ENCODE data around the gene ZNF174.

The ZNF174 gene

GRCh38 chr16:3444032-3444388, 43.0 kb downstream of the ZNF174 start:
- DNase-seq, result no peak

- DNase-seq, result no peak
These were observed 53.1 kb downstream of the ZNF174 start for GRCh38 chr16:3454093-3454492.

DNA sequence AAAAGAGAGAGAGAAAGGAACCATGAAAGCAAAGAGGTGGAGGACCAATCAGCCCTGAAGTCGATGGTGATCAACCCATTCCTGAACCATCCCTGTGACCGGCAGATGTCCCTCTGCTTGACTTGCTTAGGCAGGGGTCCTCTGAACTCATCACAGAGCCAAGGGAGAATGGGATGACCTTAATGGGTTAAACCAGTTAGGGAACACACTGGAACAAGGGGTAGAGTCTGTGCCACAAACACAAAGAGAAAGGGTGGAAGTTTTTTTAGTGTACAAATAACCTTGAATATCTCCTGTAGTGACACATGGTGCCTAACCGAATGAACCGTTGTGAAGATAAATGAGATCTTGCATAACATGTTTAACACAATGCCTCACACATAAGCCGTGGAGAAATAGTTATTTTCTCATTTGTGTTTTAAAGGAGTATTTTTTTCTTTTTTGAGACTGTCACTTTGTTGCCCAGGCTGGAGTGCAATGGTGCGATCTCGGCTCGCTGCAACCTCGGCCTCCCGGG, 53.7 kb downstream of the ZNF174 start:
- DNase-seq, result no peak

GRCh38 chr16:3457434-3458252, 56.6 kb downstream of the ZNF174 start:
- DNase-seq, result peak; percentile 83

DNA sequence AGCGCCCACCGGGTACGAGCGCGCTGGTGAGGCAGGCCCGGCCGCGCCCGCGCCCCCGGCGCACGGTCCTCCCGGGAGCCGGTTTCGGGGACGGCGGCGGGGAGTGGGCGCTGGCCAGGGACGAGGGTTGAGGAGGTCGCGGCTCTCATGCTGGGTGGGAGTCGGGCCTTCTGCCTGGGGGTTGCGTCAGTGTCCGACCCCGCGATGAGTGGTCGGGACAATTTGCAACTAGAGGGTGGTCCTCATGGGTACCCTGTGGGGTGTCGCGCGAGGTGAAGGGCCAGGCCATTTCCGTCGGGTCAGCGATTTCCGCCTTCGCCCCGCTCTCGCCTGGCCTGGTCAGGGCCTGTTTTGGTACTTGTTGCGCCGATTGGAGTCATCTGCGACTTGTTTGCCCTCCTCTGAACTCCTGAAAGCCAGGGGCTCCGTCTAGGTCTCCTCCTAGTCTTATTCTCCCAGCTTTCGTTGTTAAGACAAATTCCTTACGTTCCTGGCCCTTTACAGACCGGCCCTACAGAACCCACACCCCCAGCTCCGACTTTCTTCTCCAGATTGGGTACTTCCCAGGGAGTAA, 57.4 kb downstream of the ZNF174 start:
- DNase-seq, result no peak

- no peak for DNase-seq
These were observed 57.9 kb downstream of the ZNF174 start for GRCh38 chr16:3458852-3459361.
